ENCODE data around the gene ZBTB11.
"Not testable (repeated sequence)": the region's sequence is repeated elsewhere in the genome, so short reads cannot be mapped to it uniquely, and the experiment has no call there.

Gene ZBTB11

GRCh38 chr3:101643009-101643844, 33.7 kb downstream of the ZBTB11 start:
- no peak for DNase-seq (ENCODE audit: low read depth in 2 of 2)

GRCh38 chr3:101642441-101642840, 34.5 kb downstream of the ZBTB11 start:
- DNase-seq (ENCODE audit: low read depth in 2 of 2): no peak

- DNase-seq (ENCODE audit: low read depth in 2 of 2): not testable (repeated sequence)
Observed at GRCh38 chr3:101641397-101642115, 35.4 kb downstream of the ZBTB11 start.

GRCh38 chr3:101640256-101640655, 36.7 kb downstream of the ZBTB11 start:
- no peak for DNase-seq (ENCODE audit: low read depth in 2 of 2)

GRCh38 chr3:101639280-101639963, 37.5 kb downstream of the ZBTB11 start:
- DNase-seq (ENCODE audit: low read depth in 2 of 2): no peak

- DNase-seq (ENCODE audit: low read depth in 2 of 2): no peak
Observed at GRCh38 chr3:101638261-101638745, 38.6 kb downstream of the ZBTB11 start.

GRCh38 chr3:101637451-101637850, 39.5 kb downstream of the ZBTB11 start:
- no peak for DNase-seq (ENCODE audit: low read depth in 2 of 2)

GRCh38 chr3:101635954-101636798, 40.8 kb downstream of the ZBTB11 start:
- peak; percentile 41 to 44 for DNase-seq (ENCODE audit: low read depth in 2 of 2)

- DNase-seq (ENCODE audit: low read depth in 2 of 2): no peak
Observed at GRCh38 chr3:101635345-101635744, 41.6 kb downstream of the ZBTB11 start.

GRCh38 chr3:101634591-101635196, 42.2 kb downstream of the ZBTB11 start:
- DNase-seq (ENCODE audit: low read depth in 2 of 2): no peak

- no peak for DNase-seq (ENCODE audit: low read depth in 2 of 2)
Observed at GRCh38 chr3:101633186-101633585, 43.7 kb downstream of the ZBTB11 start.

- no peak for DNase-seq (ENCODE audit: low read depth in 2 of 2)
Observed at GRCh38 chr3:101632586-101632985, 44.3 kb downstream of the ZBTB11 start.

- DNase-seq (ENCODE audit: low read depth in 2 of 2): not testable (repeated sequence)
Observed at GRCh38 chr3:101631959-101632358, 45.0 kb downstream of the ZBTB11 start.

- DNase-seq (ENCODE audit: low read depth in 2 of 2): no peak
Observed at GRCh38 chr3:101631098-101631796, 45.7 kb downstream of the ZBTB11 start.

GRCh38 chr3:101629219-101629618, 47.7 kb downstream of the ZBTB11 start:
- no peak for DNase-seq (ENCODE audit: low read depth in 2 of 2)

- DNase-seq (ENCODE audit: low read depth in 2 of 2): no peak
Observed at GRCh38 chr3:101625879-101626278, 51.1 kb downstream of the ZBTB11 start.

- no peak for DNase-seq (ENCODE audit: low read depth in 2 of 2)
Observed at GRCh38 chr3:101624857-101625256, 52.1 kb downstream of the ZBTB11 start.

GRCh38 chr3:101623656-101624055, 53.3 kb downstream of the ZBTB11 start:
- no peak for DNase-seq (ENCODE audit: low read depth in 2 of 2)

- no peak for DNase-seq (ENCODE audit: low read depth in 2 of 2)
Observed at GRCh38 chr3:101619734-101620133, 57.2 kb downstream of the ZBTB11 start.

- no peak for DNase-seq (ENCODE audit: low read depth in 2 of 2)
Observed at GRCh38 chr3:101618726-101619125, 58.2 kb downstream of the ZBTB11 start.
